ENCODE results near the gene SLC13A1. TPM values are rescaled to one million over a fixed set of nuclear protein-coding genes. Genes with fewer than 3 reads are reported as not detected.

SLC13A1 gene
- total RNA-seq, 2 donors from 2014 or later, result not detected

DNA sequence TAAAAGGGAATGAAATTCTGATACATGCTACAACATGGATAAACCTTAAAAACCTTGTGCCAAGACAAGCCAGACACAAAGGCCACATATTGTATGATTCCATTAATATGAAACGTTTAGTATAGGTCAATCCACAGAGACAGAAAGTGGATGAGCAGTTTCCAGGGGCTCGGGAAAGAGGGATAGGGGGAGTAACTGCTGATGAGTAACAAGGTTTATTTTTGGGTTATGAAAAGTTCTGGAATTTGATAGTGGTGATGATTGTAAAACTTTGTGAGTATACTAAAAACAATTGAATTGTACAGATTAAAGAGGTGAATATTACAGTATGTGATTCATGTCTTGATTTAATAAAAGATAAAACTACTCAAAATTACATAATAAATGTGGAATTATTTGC lies 19.1 kb upstream of the SLC13A1 start:
- WGBS, result 6% methylated on average over 2 of the region's 2 CpGs
- intact Hi-C loops (cut with DNase I), result no loop called here
- no peaks in the 10 kb centered on the region for H3K36me3 ChIP-seq
- no peak overlapping the region for H3K4me3 ChIP-seq
- H3K4me1 ChIP-seq (replicated peaks), result no peaks in the 10 kb centered on the region
- TF ChIP-seq, protein P1, sequence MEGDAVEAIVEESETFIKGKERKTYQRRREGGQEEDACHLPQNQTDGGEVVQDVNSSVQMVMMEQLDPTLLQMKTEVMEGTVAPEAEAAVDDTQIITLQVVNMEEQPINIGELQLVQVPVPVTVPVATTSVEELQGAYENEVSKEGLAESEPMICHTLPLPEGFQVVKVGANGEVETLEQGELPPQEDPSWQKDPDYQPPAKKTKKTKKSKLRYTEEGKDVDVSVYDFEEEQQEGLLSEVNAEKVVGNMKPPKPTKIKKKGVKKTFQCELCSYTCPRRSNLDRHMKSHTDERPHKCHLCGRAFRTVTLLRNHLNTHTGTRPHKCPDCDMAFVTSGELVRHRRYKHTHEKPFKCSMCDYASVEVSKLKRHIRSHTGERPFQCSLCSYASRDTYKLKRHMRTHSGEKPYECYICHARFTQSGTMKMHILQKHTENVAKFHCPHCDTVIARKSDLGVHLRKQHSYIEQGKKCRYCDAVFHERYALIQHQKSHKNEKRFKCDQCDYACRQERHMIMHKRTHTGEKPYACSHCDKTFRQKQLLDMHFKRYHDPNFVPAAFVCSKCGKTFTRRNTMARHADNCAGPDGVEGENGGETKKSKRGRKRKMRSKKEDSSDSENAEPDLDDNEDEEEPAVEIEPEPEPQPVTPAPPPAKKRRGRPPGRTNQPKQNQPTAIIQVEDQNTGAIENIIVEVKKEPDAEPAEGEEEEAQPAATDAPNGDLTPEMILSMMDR (IDR thresholded peaks at IDR 0.05), result no peak
- TF ChIP-seq POLR2A (IDR thresholded peaks at IDR 0.05), result no peak
- no peak for TF ChIP-seq POLR2AphosphoS5 (IDR thresholded peaks at IDR 0.05)
- H3K27ac ChIP-seq, result no peak overlapping the region
- H3K9me3 ChIP-seq, result no peaks in the 10 kb centered on the region
- no peaks in the 10 kb centered on the region for H3K27me3 ChIP-seq (replicated peaks; ENCODE audit: insufficient read depth)
- DNase-seq (ENCODE audit: low spot score), result no peak

DNA sequence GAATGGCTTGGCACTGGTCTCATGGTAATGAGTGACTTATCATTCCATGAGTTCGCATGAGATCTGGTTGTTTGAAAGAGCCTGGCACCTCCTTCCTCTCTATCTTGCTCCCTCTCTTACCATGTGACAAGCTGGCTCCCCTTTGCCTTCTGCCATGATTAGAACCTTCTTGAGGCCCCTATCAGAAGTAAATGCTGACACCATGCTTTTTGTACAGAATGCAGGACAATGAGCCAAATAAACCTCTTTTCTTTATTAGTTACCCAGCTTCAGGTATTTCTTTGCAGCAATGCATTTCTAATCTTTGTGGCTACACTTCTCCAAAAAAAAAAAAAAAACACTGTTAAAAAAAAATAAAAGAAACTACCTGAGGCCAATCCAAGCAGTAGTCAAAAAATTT lies 17.1 kb upstream of the SLC13A1 start:
- 95% methylated on average over 1 of the region's 1 CpG for WGBS
- no peaks in the 10 kb centered on the region for H3K36me3 ChIP-seq
- H3K27me3 ChIP-seq (replicated peaks; ENCODE audit: insufficient read depth), result no peaks in the 10 kb centered on the region
- H3K9me3 ChIP-seq, result no peaks in the 10 kb centered on the region
- no peak for TF ChIP-seq POLR2AphosphoS5 (IDR thresholded peaks at IDR 0.05)
- TF ChIP-seq POLR2A (IDR thresholded peaks at IDR 0.05), result no peak
- TF ChIP-seq, protein P1 (IDR thresholded peaks at IDR 0.05), result no peak
- no peaks in the 10 kb centered on the region for H3K4me1 ChIP-seq (replicated peaks)
- intact Hi-C loops (cut with DNase I), result no loop called here
- H3K27ac ChIP-seq, result no peak overlapping the region
- H3K4me3 ChIP-seq, result no peak overlapping the region
- DNase-seq (ENCODE audit: low spot score), result no peak

DNA sequence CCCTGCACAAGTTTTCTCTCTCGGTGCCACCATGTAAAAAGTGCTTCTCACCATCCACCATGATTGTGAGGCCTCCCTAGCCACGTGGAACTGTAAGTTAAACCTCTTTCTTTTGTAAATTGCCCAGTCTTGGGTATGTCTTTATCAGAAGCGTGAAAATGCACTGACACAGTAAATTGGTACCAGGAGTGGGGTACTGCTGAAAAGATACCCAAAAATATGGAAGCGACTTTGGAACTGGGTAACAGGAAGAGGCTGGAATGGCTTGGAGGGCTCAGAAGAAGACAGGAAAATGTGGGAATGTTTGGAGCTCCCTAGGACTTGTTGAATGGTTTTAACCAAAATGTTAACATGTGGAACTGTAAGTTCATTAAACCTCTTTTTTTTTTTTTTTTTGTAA lies 15.6 kb upstream of the SLC13A1 start:
- no peak for DNase-seq (ENCODE audit: low spot score)
- H3K4me1 ChIP-seq (replicated peaks), result no peaks in the 10 kb centered on the region
- 87% methylated on average over 4 of the region's 4 CpGs for WGBS
- TF ChIP-seq, protein P1 (IDR thresholded peaks at IDR 0.05), result no peak
- TF ChIP-seq POLR2AphosphoS5 (IDR thresholded peaks at IDR 0.05) (no peak), POLR2A (IDR thresholded peaks at IDR 0.05) (no peak)
- no peak overlapping the region for H3K27ac ChIP-seq
- H3K9me3 ChIP-seq, result no peaks in the 10 kb centered on the region
- no peaks in the 10 kb centered on the region for H3K27me3 ChIP-seq (replicated peaks; ENCODE audit: insufficient read depth)
- H3K4me3 ChIP-seq, result no peak overlapping the region
- intact Hi-C loops (cut with DNase I), result no loop called here
- H3K36me3 ChIP-seq, result no peaks in the 10 kb centered on the region

DNA sequence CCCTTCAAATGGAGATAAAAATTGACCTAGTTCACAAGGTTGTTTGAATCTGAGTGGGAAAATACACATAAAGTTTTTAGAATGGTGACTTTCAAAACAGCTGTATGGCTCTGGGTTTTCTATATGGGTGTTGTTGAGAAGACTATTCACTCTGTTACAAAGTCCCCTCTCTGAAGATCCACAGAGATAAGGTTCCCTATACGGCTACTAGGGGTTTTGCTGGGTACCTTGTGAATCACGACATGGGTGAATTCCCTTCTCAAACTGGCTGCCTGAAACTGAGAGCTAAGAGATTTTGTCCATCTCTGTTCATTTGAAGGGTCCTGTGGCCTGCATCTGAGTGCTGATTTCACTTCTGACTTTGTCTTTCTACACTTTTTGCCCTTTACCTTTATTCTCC lies 11.8 kb upstream of the SLC13A1 start:
- Histone ChIP-seq H3K27me3 (replicated peaks; ENCODE audit: insufficient read depth) (no peaks in the 10 kb centered on the region), H3K36me3 (no peaks in the 10 kb centered on the region), H3K9me3 (no peaks in the 10 kb centered on the region), H3K4me3 (no peak overlapping the region), H3K4me1 (replicated peaks) (no peaks in the 10 kb centered on the region), H3K27ac (no peak overlapping the region)
- no peak for TF ChIP-seq POLR2AphosphoS5 (IDR thresholded peaks at IDR 0.05)
- TF ChIP-seq, protein P1 (IDR thresholded peaks at IDR 0.05), result no peak
- TF ChIP-seq POLR2A (IDR thresholded peaks at IDR 0.05), result no peak
- intact Hi-C loops (cut with DNase I), result no loop called here
- 82% methylated on average over 2 of the region's 2 CpGs for WGBS
- no peak for DNase-seq (ENCODE audit: low spot score)

DNA sequence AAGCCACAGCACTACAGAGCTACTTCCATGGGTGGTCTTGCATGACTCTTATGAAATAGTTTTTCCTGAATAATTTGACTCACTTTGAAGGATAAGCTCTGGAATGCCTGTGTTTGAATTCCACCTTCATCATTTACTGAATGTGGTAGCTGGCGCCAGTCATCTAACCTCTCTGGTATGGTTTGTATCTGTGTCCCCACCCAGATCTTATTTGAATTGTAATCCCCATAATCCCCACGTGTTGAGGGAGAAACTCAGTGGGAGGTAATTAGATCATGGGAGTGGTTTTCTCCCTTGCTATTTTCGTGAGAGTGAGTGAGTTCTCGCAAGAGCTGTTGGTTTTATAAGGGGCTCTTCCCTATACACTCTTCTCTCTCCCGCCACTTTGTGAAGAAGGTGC lies 11.2 kb upstream of the SLC13A1 start:
- Histone ChIP-seq H3K4me1 (replicated peaks) (no peaks in the 10 kb centered on the region), H3K4me3 (no peak overlapping the region), H3K27ac (no peak overlapping the region), H3K36me3 (no peaks in the 10 kb centered on the region), H3K9me3 (no peaks in the 10 kb centered on the region), H3K27me3 (replicated peaks; ENCODE audit: insufficient read depth) (no peaks in the 10 kb centered on the region)
- TF ChIP-seq POLR2A (IDR thresholded peaks at IDR 0.05) (no peak), POLR2AphosphoS5 (IDR thresholded peaks at IDR 0.05) (no peak)
- TF ChIP-seq, protein P1 (IDR thresholded peaks at IDR 0.05), result no peak
- intact Hi-C loops (cut with DNase I), result no loop called here
- WGBS, result 71% methylated on average over 5 of the region's 5 CpGs
- DNase-seq (ENCODE audit: low spot score), result no peak

Data from prostate gland (tissue), 2 donors.